Measurements from ENCODE around the gene DNAJC4. TPM values are rescaled to one million over a fixed set of nuclear protein-coding genes. Genes with fewer than 3 reads are reported as not detected.

DNAJC4 gene
- total RNA-seq, 2 experiments from 2014 or later = 59.6 to 60.3 TPM

DNA sequence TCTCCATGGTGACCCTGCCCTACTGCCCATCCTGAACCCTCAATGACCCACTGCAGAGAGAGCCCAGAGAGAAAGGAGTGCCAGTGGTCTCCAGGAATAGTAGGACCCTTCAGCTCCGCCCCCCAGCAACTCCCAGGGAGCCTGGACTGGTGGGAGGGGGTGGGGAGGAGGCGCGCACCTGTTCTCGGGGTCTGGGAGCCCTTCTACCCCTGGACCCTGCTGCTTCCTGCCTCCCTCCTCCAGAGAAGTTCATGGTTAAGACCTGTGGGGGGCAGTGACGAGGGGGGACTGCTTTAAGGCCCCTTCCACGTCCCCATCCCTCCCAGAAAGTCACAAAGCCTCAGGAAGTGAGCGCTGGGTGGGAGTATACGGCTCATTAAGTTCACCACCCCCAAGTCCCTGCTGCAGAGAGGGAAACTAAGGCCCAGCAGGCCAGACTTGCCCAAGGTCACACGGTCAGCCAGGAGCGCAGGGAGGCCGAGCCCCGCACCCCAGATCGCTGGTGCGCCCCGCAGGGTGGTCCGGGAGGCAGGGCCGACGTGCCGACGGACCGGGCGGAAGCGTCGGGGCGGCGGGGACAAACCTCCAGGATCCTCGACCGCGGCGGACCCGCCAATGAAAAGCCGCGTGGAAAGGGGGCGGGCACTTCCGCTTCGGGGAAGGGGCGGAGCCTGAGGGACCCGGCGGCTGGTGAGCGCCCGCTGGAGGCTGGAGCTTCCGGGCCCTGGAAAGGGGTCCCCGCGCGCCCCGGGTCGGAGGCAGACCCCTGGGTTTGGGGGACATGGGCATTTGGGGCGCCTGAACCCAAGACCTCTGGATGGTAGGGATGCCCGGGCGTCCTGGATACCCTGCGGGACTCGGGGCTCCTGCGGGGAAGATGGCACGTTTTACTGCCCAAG is 4.5 kb upstream of the DNAJC4 start, which contains the start of the genes NUDT22 and TRPT1:
TSS of gene NUDT22 (plus strand) at position 667 of the 899 bp plus-strand sequence. CDS start 379 bp downstream, outside the sequence.
TSS of gene TRPT1 (minus strand) at position 579 of the 899 bp plus-strand sequence. CDS start at position 253, 326 bp downstream.
- Mint-ChIP-seq H3K4me1 (peaks cover 24% of the 10 kb centered on the region), H3K27me3 (no peaks in the 10 kb centered on the region), H3K4me3 (peak within 1 kb of the TSS; percentile 92), H3K9me3 (no peaks in the 10 kb centered on the region), H3K36me3 (peaks cover 3% of the 10 kb centered on the region), H3K27ac (peak within 1 kb of the TSS; percentile 88)
- ATAC-seq (ENCODE audit: low read depth) (peak; percentile 48), DNase-seq (peak; percentile 98)
- POLR2A ChIA-PET = interaction anchor here (0.5 to 26.2 kb wide), 13 partner anchors 10 to 1684 kb away, joined by 3 to 419 read pairs (median 11); partner anchors contain the start of genes FERMT3, FKBP2, PLCB3 and PPP1R14B

DNA sequence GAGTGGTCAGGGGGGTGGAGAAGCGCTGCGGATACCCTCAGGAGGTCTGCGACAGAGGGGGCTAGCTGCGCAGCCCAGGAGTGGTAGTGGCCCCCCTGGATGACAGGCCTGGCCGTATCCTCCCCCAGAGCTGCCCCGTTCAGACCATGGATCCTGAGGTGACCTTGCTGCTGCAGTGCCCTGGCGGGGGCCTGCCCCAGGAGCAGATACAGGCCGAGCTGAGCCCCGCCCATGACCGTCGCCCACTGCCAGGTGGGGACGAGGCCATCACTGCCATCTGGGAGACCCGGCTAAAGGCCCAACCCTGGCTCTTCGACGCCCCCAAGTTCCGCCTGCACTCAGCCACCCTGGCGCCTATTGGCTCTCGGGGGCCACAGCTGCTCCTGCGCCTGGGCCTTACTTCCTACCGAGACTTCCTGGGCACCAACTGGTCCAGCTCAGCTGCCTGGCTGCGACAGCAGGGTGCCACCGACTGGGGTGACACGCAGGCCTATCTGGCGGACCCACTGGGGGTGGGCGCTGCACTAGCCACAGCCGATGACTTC is 3.8 kb upstream of the DNAJC4 start:
- Mint-ChIP-seq H3K4me1 (peaks cover 26% of the 10 kb centered on the region), H3K9me3 (no peaks in the 10 kb centered on the region), H3K27ac (peak overlapping the region; percentile 88), H3K27me3 (no peaks in the 10 kb centered on the region), H3K36me3 (peaks cover 3% of the 10 kb centered on the region), H3K4me3 (peak overlapping the region; percentile 92)
- POLR2A ChIA-PET = interaction anchor here (0.9 to 26.2 kb wide), 14 partner anchors 9 to 1385 kb away, joined by 3 to 419 read pairs (median 8); partner anchors contain the start of genes FERMT3, FKBP2, PLCB3 and PPP1R14B
- peak; percentile 51 for ATAC-seq (ENCODE audit: low read depth)
- DNase-seq = peak; percentile 77

GRCh38 chr11:64227405-64227956 is 2.9 kb upstream of the DNAJC4 start:
- ATAC-seq (ENCODE audit: low read depth) = no peak
- Mint-ChIP-seq H3K4me1 (peaks cover 32% of the 10 kb centered on the region), H3K27me3 (no peaks in the 10 kb centered on the region), H3K27ac (peak overlapping the region; percentile 88), H3K36me3 (peaks cover 3% of the 10 kb centered on the region), H3K4me3 (peak overlapping the region; percentile 92), H3K9me3 (no peaks in the 10 kb centered on the region)
- POLR2A ChIA-PET = interaction anchor here (1.1 to 26.2 kb wide), 8 partner anchors 8 to 42 kb away, joined by 3 to 419 read pairs (median 20); partner anchors contain the start of genes FERMT3, FKBP2, PPP1R14B and STIP1
- DNase-seq = no peak

- H3K4me3 Mint-ChIP-seq = peak overlapping the region; percentile 93
- peaks cover 41% of the 10 kb centered on the region for H3K4me1 Mint-ChIP-seq
- H3K27me3 Mint-ChIP-seq = no peaks in the 10 kb centered on the region
- H3K27ac Mint-ChIP-seq = peak overlapping the region; percentile 96
- no peak for DNase-seq
- H3K9me3 Mint-ChIP-seq = no peaks in the 10 kb centered on the region
- POLR2A ChIA-PET = interaction anchor here (0.6 to 26.2 kb wide), 7 partner anchors 9 to 43 kb away, joined by 3 to 419 read pairs (median 4); partner anchors contain the start of genes FERMT3, FKBP2, PPP1R14B and STIP1
- no peak for ATAC-seq (ENCODE audit: low read depth)
- H3K36me3 Mint-ChIP-seq = peaks cover 3% of the 10 kb centered on the region
These were observed 1.1 kb upstream of the DNAJC4 start for GRCh38 chr11:64229090-64229743.

GRCh38 chr11:64229744-64230170 is 591 bp upstream of the DNAJC4 start:
- Mint-ChIP-seq H3K9me3 (no peaks in the 10 kb centered on the region), H3K36me3 (peaks cover 3% of the 10 kb centered on the region), H3K27me3 (no peaks in the 10 kb centered on the region), H3K4me1 (peaks cover 41% of the 10 kb centered on the region), H3K4me3 (peak overlapping the region; percentile 93), H3K27ac (peak overlapping the region; percentile 96)
- POLR2A ChIA-PET = interaction anchor here (0.6 to 26.2 kb wide), 9 partner anchors 9 to 1371 kb away, joined by 3 to 419 read pairs (median 3); partner anchors contain the start of genes FERMT3, FKBP2, PPP1R14B and STIP1
- DNase-seq (no peak), ATAC-seq (ENCODE audit: low read depth) (no peak)

DNA sequence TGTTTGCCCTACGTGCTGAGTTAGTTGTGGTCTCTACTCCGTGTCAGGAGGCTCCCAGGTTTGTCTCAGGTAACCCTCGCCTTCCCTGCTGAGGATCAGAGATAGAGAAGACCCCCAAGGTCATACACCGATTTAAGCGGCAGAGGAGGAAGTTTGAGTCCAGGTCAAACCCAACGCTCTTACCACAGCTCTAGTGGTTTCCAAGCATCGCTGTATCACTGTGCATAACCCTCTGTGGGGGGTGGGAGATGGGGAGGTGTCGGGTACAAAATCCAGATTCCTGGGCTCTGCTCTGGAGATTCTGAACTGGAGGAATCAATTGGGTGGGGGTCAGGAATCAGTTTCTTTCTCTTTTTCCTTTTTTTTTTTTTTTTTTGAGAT is 627 bp downstream of the DNAJC4 start:
- Mint-ChIP-seq H3K27ac (peak overlapping the region; percentile 96), H3K9me3 (no peaks in the 10 kb centered on the region), H3K4me3 (peak overlapping the region; percentile 93), H3K36me3 (peaks cover 6% of the 10 kb centered on the region), H3K4me1 (peaks cover 39% of the 10 kb centered on the region), H3K27me3 (no peaks in the 10 kb centered on the region)
- no peak for DNase-seq
- no peak for ATAC-seq (ENCODE audit: low read depth)
- POLR2A ChIA-PET = interaction anchor here (0.7 to 26.2 kb wide), 8 partner anchors 9 to 1349 kb away, joined by 3 to 419 read pairs (median 8); partner anchors contain the start of genes FERMT3 and PPP1R14B

GRCh38 chr11:64231546-64231945 is 1.2 kb downstream of the DNAJC4 start:
- no peak for ATAC-seq (ENCODE audit: low read depth)
- POLR2A ChIA-PET = interaction anchor here (1.0 to 26.2 kb wide), 7 partner anchors 8 to 67 kb away, joined by 3 to 419 read pairs (median 10); partner anchors contain the start of genes FERMT3 and PPP1R14B

DNA sequence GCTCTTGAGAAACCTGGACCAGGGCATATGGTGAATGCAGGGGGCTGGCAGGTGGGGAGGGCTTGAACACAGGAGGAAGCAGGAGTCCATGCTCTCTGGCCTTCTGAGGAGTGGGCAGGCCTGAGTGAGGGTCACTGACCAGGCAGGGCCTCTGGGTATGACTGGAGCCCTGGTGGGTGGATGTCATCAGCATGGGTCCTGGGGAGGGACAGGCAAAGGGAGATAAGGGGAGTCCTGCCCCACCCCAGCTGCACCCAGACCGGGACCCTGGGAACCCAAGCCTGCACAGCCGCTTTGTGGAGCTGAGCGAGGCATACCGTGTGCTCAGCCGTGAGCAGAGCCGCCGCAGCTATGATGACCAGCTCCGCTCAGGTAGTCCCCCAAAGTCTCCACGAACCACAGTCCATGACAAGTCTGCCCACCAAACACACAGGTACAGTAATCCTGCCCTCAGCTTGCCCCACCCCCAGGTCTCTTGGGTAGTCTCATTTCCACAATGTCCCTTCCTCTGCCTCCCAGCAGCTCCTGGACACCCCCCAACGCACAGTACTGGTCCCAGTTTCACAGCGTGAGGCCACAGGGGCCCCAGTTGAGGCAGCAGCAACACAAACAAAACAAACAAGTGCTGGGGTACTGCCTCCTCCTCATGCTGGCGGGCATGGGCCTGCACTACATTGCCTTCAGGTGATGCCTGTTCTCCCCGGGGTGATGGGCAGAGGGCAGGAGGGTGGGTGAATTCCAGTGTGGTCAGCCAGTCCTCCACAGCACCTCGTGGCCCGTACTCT is 2.0 kb downstream of the DNAJC4 start:
- DNase-seq = no peak
- Mint-ChIP-seq H3K9me3 (no peaks in the 10 kb centered on the region), H3K4me3 (peak overlapping the region; percentile 93), H3K27me3 (no peaks in the 10 kb centered on the region), H3K27ac (peak overlapping the region; percentile 48), H3K36me3 (peaks cover 11% of the 10 kb centered on the region), H3K4me1 (peaks cover 39% of the 10 kb centered on the region)
- POLR2A ChIA-PET = interaction anchor here (1.0 to 26.2 kb wide), 9 partner anchors 7 to 85 kb away, joined by 3 to 419 read pairs (median 6); partner anchors contain the start of genes FERMT3, PPP1R14B and PRDX5
- no peak for ATAC-seq (ENCODE audit: low read depth)

More at GRCh38 chr11:64231546-64231945, 1.2 kb downstream of the DNAJC4 start:
- Mint-ChIP-seq H3K9me3 (no peaks in the 10 kb centered on the region), H3K4me1 (peaks cover 39% of the 10 kb centered on the region), H3K36me3 (peaks cover 6% of the 10 kb centered on the region), H3K27me3 (no peaks in the 10 kb centered on the region), H3K27ac (peak overlapping the region; percentile 48), H3K4me3 (peak overlapping the region; percentile 93)
- no peak for DNase-seq

DNA sequence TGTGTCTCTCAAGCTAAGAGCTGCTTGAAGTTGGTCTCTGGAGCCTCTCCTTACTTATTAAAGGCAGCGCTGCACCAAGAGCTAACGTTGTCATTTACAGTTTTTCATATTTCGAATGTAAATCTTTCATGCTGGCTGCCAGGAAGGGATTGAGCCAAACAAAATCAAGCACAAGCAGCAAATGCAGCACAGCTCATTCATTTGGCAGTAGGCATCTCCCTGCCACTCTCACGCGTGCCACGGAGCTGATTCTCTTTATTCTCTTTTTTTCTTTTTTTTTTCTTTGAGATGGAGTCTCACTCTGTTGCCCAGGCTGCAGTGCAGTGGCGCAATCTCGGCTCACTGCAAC is 2.6 kb downstream of the DNAJC4 start:
- DNase-seq = no peak
- Mint-ChIP-seq H3K36me3 (peaks cover 11% of the 10 kb centered on the region), H3K4me1 (peaks cover 33% of the 10 kb centered on the region), H3K9me3 (no peaks in the 10 kb centered on the region), H3K27ac (peak overlapping the region; percentile 45), H3K27me3 (no peaks in the 10 kb centered on the region), H3K4me3 (peak overlapping the region; percentile 39)
- POLR2A ChIA-PET = interaction anchor here (1.1 to 26.2 kb wide), 7 partner anchors 11 to 85 kb away, joined by 3 to 419 read pairs (median 6); partner anchors contain the start of genes FERMT3, PPP1R14B and PRDX5
- no peak for ATAC-seq (ENCODE audit: low read depth)

DNA sequence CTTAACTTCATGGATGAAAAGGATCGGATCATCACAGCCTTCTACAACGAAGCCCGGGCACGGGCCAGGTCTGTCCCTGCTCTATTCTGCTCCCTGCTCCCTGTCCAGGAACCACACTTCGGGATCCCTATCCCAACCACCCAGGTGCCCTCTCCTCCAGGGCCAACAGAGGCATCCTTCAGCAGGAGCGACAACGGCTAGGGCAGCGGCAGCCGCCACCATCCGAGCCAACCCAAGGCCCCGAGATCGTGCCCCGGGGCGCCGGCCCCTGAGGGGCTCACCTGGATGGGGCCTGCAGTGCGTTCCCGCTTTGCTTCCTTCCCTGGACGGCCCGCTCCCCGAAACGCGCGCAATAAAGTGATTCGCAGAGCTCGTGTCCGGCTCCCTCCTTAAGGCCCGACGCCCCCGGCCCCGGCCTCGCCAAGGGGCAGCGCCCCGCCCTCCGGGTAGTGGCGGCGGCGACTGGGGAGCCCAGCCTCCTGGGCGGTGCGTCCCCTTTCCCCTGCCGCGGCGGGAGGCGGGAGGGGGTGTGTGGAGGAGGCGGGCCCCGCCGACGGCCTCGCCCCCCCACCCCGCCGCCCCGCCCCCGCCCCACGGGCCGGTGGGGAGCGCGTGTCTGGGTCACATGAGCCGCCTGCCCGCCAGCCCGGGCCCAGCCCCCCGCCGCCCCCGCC is 3.7 kb downstream of the DNAJC4 start, which contains the start of gene VEGFB:
TSS of gene VEGFB (plus strand) at position 672 of the 674 bp plus-strand sequence. CDS start 250 bp downstream, outside the sequence.
- H3K27me3 Mint-ChIP-seq = no peaks in the 10 kb centered on the region
- DNase-seq = peak; percentile 85
- no peaks in the 10 kb centered on the region for H3K9me3 Mint-ChIP-seq
- H3K27ac Mint-ChIP-seq = peak within 1 kb of the TSS; percentile 83
- peak; percentile 42 for ATAC-seq (ENCODE audit: low read depth)
- POLR2A ChIA-PET = interaction anchor here (2.2 to 26.2 kb wide), 4 partner anchors 7 to 24 kb away, joined by 11 to 419 read pairs (median 19); partner anchors contain the start of genes FERMT3, NUDT22, PPP1R14B and TRPT1
- H3K4me1 Mint-ChIP-seq = peaks cover 31% of the 10 kb centered on the region
- peaks cover 16% of the 10 kb centered on the region for H3K36me3 Mint-ChIP-seq
- peak within 1 kb of the TSS; percentile 93 for H3K4me3 Mint-ChIP-seq

Data from activated naive CD8-positive, alpha-beta T cell treated with anti-CD3 and anti-CD28 coated beads, Interleukin-2, amount 10 ng/mL, durations not matched to agents 7 days and 5 days (primary cell).